Lower lobe of right lung (tissue), 2 donors: ENCODE measurements around the gene MMUT. TPM values are rescaled to one million over a fixed set of nuclear protein-coding genes. Genes with fewer than 3 reads are reported as not detected.
A peak's percentile ranks its signal among the peaks of the same experiment; 100 is the strongest.

ENCODE experiments used
- ATAC-seq, 2 donors: fragments of 200-7000 bp; cut with Tn5 transposase; one replicate each; pipeline ENCODE4 v1.9.1; 2020 to 2022; ENCODE audit warnings: mild to moderate bottlenecking in 2 of 2, moderate library complexity in 2 of 2
- DNase-seq: peaks from one replicate; pipeline ENCODE4 v3.0.0-alpha.2; 2020
- H3K27ac ChIP-seq: fragments of 200-600 bp; one replicate; pipeline ENCODE4 v1.8.0; 2022
- H3K27me3 ChIP-seq: fragments of 200-600 bp; one replicate; pipeline ENCODE4 v1.8.0; 2022; ENCODE audit warnings: low read depth
- H3K36me3 ChIP-seq: fragments of 200-600 bp; one replicate; pipeline ENCODE4 v1.8.0; 2022; ENCODE audit warnings: mild to moderate bottlenecking
- H3K4me1 ChIP-seq: fragments of 200-600 bp; one replicate; pipeline ENCODE4 v1.8.0; 2022
- H3K4me3 ChIP-seq: fragments of 200-600 bp; one replicate; pipeline ENCODE4 v1.8.0; 2022; ENCODE audit warnings: mild to moderate bottlenecking
- H3K9me3 ChIP-seq: fragments of 200-600 bp; one replicate; pipeline ENCODE4 v1.8.0; 2022
- intact Hi-C: fragments of 100-400 bp; cut with DNase I; formaldehyde crosslinking; loops from one replicate; pipeline ENCODE4 v1.11.0; 2022
- total RNA-seq: library from RNA; stranded (reverse); fragmentation: NEBNext Ultra II Directional; extraction: Animal tissue kit (Norgen Biotek cat#: 25700); gene quantifications from one replicate; pipeline ENCODE4 v1.2.1, GENCODE V29; 2021
- TF ChIP-seq, protein P1 (sequence below): fragments of 200-600 bp; IDR thresholded peaks from one replicate; pipeline ENCODE4 v1.8.0; 2022; ENCODE audit warnings: antibody characterized with exemption, mild to moderate bottlenecking
- donor health status: DM: no; HTN: yes; CAD: no; lungs with severe emphysema.

Gene MMUT
- total RNA-seq, 1 donor from 2014 or later: 21.9 TPM

DNA sequence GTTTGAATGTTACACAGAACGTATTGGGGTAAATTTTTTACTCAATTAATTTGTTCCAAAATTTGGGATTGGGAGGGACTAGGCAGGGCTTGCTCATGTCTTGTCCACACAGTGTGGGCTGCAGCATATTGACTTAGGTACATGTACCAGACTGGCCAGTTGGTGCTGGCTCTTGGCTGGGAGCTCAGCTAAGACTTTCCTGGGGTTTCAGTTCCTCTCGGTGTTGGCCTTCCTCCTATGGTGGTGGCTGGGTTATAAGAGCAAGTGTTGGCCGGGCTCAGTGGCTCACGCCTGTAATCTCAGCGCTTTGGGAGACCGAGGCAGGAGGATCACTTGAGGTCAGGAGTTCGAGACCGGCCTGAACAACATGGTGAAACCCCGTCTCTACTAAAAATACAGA is 5.0 kb upstream of the MMUT start:
- Histone ChIP-seq H3K27me3 (no peaks in the 10 kb centered on the region), H3K27ac (no peak overlapping the region), H3K9me3 (no peaks in the 10 kb centered on the region), H3K4me1 (peaks cover 9% of the 10 kb centered on the region), H3K4me3 (no peak overlapping the region), H3K36me3 (peaks cover 17% of the 10 kb centered on the region)
- ATAC-seq: no peak
- TF ChIP-seq, protein P1, sequence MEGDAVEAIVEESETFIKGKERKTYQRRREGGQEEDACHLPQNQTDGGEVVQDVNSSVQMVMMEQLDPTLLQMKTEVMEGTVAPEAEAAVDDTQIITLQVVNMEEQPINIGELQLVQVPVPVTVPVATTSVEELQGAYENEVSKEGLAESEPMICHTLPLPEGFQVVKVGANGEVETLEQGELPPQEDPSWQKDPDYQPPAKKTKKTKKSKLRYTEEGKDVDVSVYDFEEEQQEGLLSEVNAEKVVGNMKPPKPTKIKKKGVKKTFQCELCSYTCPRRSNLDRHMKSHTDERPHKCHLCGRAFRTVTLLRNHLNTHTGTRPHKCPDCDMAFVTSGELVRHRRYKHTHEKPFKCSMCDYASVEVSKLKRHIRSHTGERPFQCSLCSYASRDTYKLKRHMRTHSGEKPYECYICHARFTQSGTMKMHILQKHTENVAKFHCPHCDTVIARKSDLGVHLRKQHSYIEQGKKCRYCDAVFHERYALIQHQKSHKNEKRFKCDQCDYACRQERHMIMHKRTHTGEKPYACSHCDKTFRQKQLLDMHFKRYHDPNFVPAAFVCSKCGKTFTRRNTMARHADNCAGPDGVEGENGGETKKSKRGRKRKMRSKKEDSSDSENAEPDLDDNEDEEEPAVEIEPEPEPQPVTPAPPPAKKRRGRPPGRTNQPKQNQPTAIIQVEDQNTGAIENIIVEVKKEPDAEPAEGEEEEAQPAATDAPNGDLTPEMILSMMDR: no peak
- intact Hi-C loops: no loop called here
- no peak for DNase-seq

DNA sequence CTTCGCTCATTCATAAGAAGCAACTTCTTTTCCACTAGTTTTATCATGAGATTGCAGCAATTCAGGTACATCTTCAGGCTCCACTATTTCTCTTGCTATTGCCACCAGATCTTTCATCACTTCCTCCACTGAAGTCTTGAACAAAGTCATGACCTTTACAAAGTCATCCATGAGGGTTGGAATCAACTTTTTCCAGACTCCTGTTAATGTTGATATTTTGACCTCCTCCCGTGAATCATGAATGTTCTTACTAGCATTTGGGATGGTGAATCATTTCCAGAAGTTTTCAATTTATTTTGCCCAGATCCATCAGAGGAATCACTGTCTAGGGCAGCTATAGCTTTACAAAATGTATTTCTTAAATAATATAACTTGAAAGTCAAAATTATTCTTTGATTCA is 1.6 kb upstream of the MMUT start:
- Histone ChIP-seq H3K36me3 (no peaks in the 10 kb centered on the region), H3K4me3 (no peak overlapping the region), H3K27ac (no peak overlapping the region), H3K9me3 (no peaks in the 10 kb centered on the region), H3K4me1 (peaks cover 37% of the 10 kb centered on the region), H3K27me3 (no peaks in the 10 kb centered on the region)
- no peak for DNase-seq
- intact Hi-C loops: no loop called here
- no peak for ATAC-seq
- TF ChIP-seq, protein P1: no peak

DNA sequence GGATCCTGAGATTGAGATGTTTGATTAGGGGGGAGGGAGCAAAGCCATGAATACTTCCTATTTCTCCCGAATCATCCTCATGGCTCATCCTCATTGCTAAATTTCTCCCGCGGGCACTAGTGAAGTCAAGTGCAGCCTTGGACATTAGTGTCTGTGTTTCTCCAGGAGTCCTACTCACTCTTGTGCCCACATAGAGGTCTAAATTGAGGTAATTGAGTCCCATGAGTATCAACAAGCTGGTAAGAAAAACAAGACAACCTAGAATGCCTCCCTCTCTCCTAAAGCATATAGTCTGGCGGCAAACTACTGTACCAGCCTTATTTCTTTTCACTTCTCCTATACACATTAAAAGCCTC is 537 bp upstream of the MMUT start:
- H3K9me3 ChIP-seq: no peaks in the 10 kb centered on the region
- peaks cover 45% of the 10 kb centered on the region for H3K4me1 ChIP-seq
- intact Hi-C loops: no loop called here
- TF ChIP-seq, protein P1: no peak
- peak overlapping the region; percentile 84 for H3K27ac ChIP-seq
- H3K36me3 ChIP-seq: peaks cover 7% of the 10 kb centered on the region
- no peaks in the 10 kb centered on the region for H3K27me3 ChIP-seq
- H3K4me3 ChIP-seq: peak overlapping the region; percentile 60
- ATAC-seq (peak in 1 of 2 donors; percentile 2), DNase-seq (no peak)

DNA sequence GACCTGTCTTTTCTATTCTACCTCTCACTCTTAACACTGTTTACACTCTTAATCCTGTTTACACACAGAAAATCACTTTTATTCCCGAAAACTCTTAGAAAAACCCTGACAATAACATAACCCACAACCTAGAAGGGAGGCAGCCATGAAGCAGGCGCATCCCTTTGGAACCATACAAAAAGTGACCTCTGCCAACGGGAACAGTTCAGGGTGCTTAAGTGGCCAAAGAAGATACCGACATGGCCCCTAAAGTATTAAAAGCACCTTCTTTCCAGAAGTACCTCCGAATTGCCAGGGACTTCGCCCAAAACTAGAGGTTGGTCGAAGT is 490 bp downstream of the MMUT start:
- ATAC-seq (peak; percentile 31 to 52), DNase-seq (no peak)
- H3K27ac ChIP-seq: peak overlapping the region; percentile 84
- TF ChIP-seq, protein P1: no peak
- no peaks in the 10 kb centered on the region for H3K27me3 ChIP-seq
- peaks cover 17% of the 10 kb centered on the region for H3K36me3 ChIP-seq
- peak overlapping the region; percentile 60 for H3K4me3 ChIP-seq
- no peaks in the 10 kb centered on the region for H3K9me3 ChIP-seq
- intact Hi-C loops: no loop called here
- H3K4me1 ChIP-seq: peaks cover 45% of the 10 kb centered on the region

DNA sequence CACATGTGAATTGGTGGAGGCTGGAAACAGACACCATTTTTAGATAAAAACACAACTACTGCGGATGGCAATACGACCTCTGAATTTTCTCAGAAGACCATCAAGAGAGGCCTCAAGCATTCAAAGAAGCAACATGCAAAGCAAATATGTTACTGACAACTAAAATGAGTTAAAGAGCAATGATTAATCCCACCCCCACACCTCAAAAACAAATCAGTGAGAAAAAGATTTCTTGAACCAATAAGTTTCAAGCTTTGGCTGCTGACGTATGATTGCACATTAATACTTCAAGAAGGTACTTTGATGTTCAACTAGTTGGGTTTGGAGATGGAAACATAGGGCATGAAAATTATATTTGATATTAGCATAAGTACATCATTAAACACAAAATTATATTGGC is 982 bp downstream of the MMUT start:
- intact Hi-C loops: no loop called here
- peak overlapping the region; percentile 60 for H3K4me3 ChIP-seq
- TF ChIP-seq, protein P1: no peak
- no peaks in the 10 kb centered on the region for H3K27me3 ChIP-seq
- peak overlapping the region; percentile 84 for H3K27ac ChIP-seq
- peaks cover 20% of the 10 kb centered on the region for H3K36me3 ChIP-seq
- no peak for ATAC-seq
- no peaks in the 10 kb centered on the region for H3K9me3 ChIP-seq
- H3K4me1 ChIP-seq: peaks cover 45% of the 10 kb centered on the region
- no peak for DNase-seq

DNA sequence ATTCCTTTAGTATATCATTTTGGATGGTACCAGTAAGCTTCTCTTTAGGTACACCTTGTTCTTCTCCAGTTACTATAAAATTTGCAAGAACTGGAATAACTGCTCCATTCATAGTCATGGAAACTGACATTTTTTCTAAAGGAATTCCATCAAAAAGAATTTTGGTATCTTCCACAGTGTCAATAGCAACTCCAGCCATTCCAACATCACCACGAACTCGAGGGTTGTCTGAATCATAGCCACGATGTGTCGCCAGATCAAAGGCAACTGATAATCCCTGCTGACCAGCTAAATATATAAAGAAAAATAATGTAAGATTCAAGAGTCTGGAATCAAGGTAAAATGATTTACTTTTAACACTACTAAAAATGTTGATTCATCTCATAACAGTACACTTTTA is 5.3 kb downstream of the MMUT start:
- peaks cover 59% of the 10 kb centered on the region for H3K36me3 ChIP-seq
- no peaks in the 10 kb centered on the region for H3K9me3 ChIP-seq
- TF ChIP-seq, protein P1: no peak
- intact Hi-C loops: no loop called here
- ATAC-seq (no peak), DNase-seq (no peak)
- peaks cover 36% of the 10 kb centered on the region for H3K4me1 ChIP-seq
- H3K4me3 ChIP-seq: no peak overlapping the region
- H3K27ac ChIP-seq: no peak overlapping the region
- no peaks in the 10 kb centered on the region for H3K27me3 ChIP-seq
